Immature natural killer cell (primary cell): ENCODE results near the gene PSMD3. TPM values are rescaled to one million over a fixed set of nuclear protein-coding genes. Genes with fewer than 3 reads are reported as not detected.
A peak's percentile ranks its signal among the peaks of the same experiment; 100 is the strongest.

Experiments used
- DNase-seq, 3 donors: peaks; one replicate each; pipeline ENCODE4 v3.0.0; 2022; ENCODE audit warnings: mixed read lengths in 1 of 3
- H3K27ac Mint-ChIP-seq, 6 donors: one replicate each; pipeline ENCODE4 v1.8.0; 2020; ENCODE audit warnings: mixed read lengths in 6 of 6, mild to moderate bottlenecking in 5 of 6, inconsistent platforms in 4 of 6, moderate library complexity in 3 of 6
- H3K27me3 Mint-ChIP-seq, 3 donors: one replicate each; pipeline ENCODE4 v1.8.0; 2020 to 2021; ENCODE audit warnings: low read depth in 3 of 3, mild to moderate bottlenecking in 3 of 3, mixed read lengths in 3 of 3, moderate library complexity in 3 of 3, inconsistent platforms in 1 of 3
- H3K36me3 Mint-ChIP-seq, 3 donors: one replicate each; pipeline ENCODE4 v1.8.0; 2020; ENCODE audit warnings: mixed read lengths in 3 of 3, inconsistent platforms in 2 of 3, mild to moderate bottlenecking in 2 of 3
- H3K4me1 Mint-ChIP-seq, 2 donors: one replicate each; pipeline ENCODE4 v1.8.0; 2020; ENCODE audit warnings: inconsistent platforms in 2 of 2, mild to moderate bottlenecking in 2 of 2, mixed read lengths in 2 of 2, moderate library complexity in 1 of 2
- H3K4me3 Mint-ChIP-seq, 5 donors: one replicate each; pipeline ENCODE4 v1.8.0; 2020; ENCODE audit warnings: mild to moderate bottlenecking in 5 of 5, mixed read lengths in 5 of 5, inconsistent platforms in 3 of 5, moderate library complexity in 3 of 5
- H3K9me3 Mint-ChIP-seq, 6 donors: one replicate each; pipeline ENCODE4 v1.8.0; 2020; ENCODE audit warnings: mild to moderate bottlenecking in 6 of 6, mixed read lengths in 6 of 6, inconsistent platforms in 4 of 6, moderate library complexity in 3 of 6
- polyA plus RNA-seq, 3 donors: library from polyadenylated mRNA; unstranded; fragments of 300-500 nt; fragmentation: Illumina TruSeq; gene quantifications; one replicate each; pipeline ENCODE4 v1.2.3, GENCODE V29; 2021

Gene PSMD3
- polyA plus RNA-seq, 3 donors from 2014 or later = 47.0 to 59.1 (median 47.7) TPM

- Mint-ChIP-seq H3K4me3 (no peak within 1 kb of the TSS), H3K9me3 (no peaks in the 10 kb centered on the region)
- no peak for DNase-seq
Observed at GRCh38 chr17:40015005-40015997, 34.7 kb downstream of the PSMD3 start, which contains the start of gene CSF3. Gene CSF3, plus strand, starts transcription at chr17:40015440. Its CDS starts 35 bp downstream, at chr17:40015475.

GRCh38 chr17:40015998-40016985 is 35.7 kb downstream of the PSMD3 start:
- Mint-ChIP-seq H3K36me3 (peaks cover 0 to 16% (median 7%) of the 10 kb centered on the region in 3 donors), H3K27me3 (peaks cover 0 to 3% (median 0%) of the 10 kb centered on the region in 3 donors), H3K4me1 (peaks cover 12 to 18% of the 10 kb centered on the region in 2 donors), H3K27ac (peak overlapping the region in 1 of 6 donors; percentile 52), H3K9me3 (no peaks in the 10 kb centered on the region), H3K4me3 (no peak overlapping the region)
- DNase-seq = no peak

More at GRCh38 chr17:40015005-40015997, 34.7 kb downstream of the PSMD3 start, which contains the start of gene CSF3:
- Mint-ChIP-seq H3K27me3 (peaks cover 0 to 3% (median 0%) of the 10 kb centered on the region in 3 donors), H3K27ac (peak within 1 kb of the TSS in 1 of 6 donors; percentile 52), H3K36me3 (peaks cover 0 to 10% (median 4%) of the 10 kb centered on the region in 3 donors), H3K4me1 (peaks cover 12 to 18% of the 10 kb centered on the region in 2 donors)

GRCh38 chr17:40017422-40018080 is 36.9 kb downstream of the PSMD3 start:
- Mint-ChIP-seq H3K9me3 (no peaks in the 10 kb centered on the region), H3K27ac (no peak overlapping the region), H3K36me3 (peaks cover 0 to 22% (median 9%) of the 10 kb centered on the region in 3 donors), H3K4me3 (no peak overlapping the region), H3K4me1 (peaks cover 9 to 13% of the 10 kb centered on the region in 2 donors), H3K27me3 (peaks cover 0 to 3% (median 0%) of the 10 kb centered on the region in 3 donors)
- DNase-seq = no peak

GRCh38 chr17:40018211-40019121 is 37.9 kb downstream of the PSMD3 start:
- peak overlapping the region in 4 of 6 donors; percentile 55 to 62 (median 58) for H3K27ac Mint-ChIP-seq
- peaks cover 0 to 3% (median 0%) of the 10 kb centered on the region in 3 donors for H3K27me3 Mint-ChIP-seq
- peaks cover 8 to 11% of the 10 kb centered on the region in 2 donors for H3K4me1 Mint-ChIP-seq
- no peak overlapping the region for H3K4me3 Mint-ChIP-seq
- H3K9me3 Mint-ChIP-seq = no peaks in the 10 kb centered on the region
- peak; percentile 10 to 17 (median 15) for DNase-seq
- peaks cover 0 to 22% (median 9%) of the 10 kb centered on the region in 3 donors for H3K36me3 Mint-ChIP-seq

GRCh38 chr17:40019140-40019991 is 38.8 kb downstream of the PSMD3 start:
- Mint-ChIP-seq H3K4me3 (no peak overlapping the region), H3K4me1 (peaks cover 5 to 7% of the 10 kb centered on the region in 2 donors), H3K9me3 (no peaks in the 10 kb centered on the region), H3K27me3 (no peaks in the 10 kb centered on the region), H3K27ac (peak overlapping the region in 4 of 6 donors; percentile 55 to 62 (median 58)), H3K36me3 (peaks cover 0 to 24% (median 9%) of the 10 kb centered on the region in 3 donors)
- no peak for DNase-seq

GRCh38 chr17:40020146-40020545 is 39.5 kb downstream of the PSMD3 start:
- Mint-ChIP-seq H3K27ac (no peak overlapping the region), H3K27me3 (no peaks in the 10 kb centered on the region), H3K4me3 (no peak overlapping the region), H3K4me1 (peaks cover 5 to 7% of the 10 kb centered on the region in 2 donors), H3K36me3 (peaks cover under 1 to 27% (median 10%) of the 10 kb centered on the region in 3 donors), H3K9me3 (no peaks in the 10 kb centered on the region)
- DNase-seq = no peak

GRCh38 chr17:40021451-40021971 is 40.9 kb downstream of the PSMD3 start:
- no peak overlapping the region for H3K4me3 Mint-ChIP-seq
- DNase-seq = no peak
- H3K27me3 Mint-ChIP-seq = no peaks in the 10 kb centered on the region
- no peak overlapping the region for H3K27ac Mint-ChIP-seq
- H3K9me3 Mint-ChIP-seq = no peaks in the 10 kb centered on the region
- H3K4me1 Mint-ChIP-seq = peaks cover 13 to 17% of the 10 kb centered on the region in 2 donors
- peaks cover 4 to 38% (median 21%) of the 10 kb centered on the region in 3 donors for H3K36me3 Mint-ChIP-seq

GRCh38 chr17:40022497-40022896 is 41.9 kb downstream of the PSMD3 start:
- Mint-ChIP-seq H3K4me1 (peaks cover 13 to 17% of the 10 kb centered on the region in 2 donors), H3K9me3 (no peaks in the 10 kb centered on the region), H3K36me3 (peaks cover 4 to 41% (median 21%) of the 10 kb centered on the region in 3 donors), H3K27ac (no peak overlapping the region), H3K4me3 (no peak overlapping the region), H3K27me3 (no peaks in the 10 kb centered on the region)
- no peak for DNase-seq

GRCh38 chr17:40022961-40023541 is 42.4 kb downstream of the PSMD3 start:
- Mint-ChIP-seq H3K4me1 (peaks cover 11 to 14% of the 10 kb centered on the region in 2 donors), H3K27ac (no peak overlapping the region), H3K4me3 (no peak overlapping the region), H3K27me3 (peaks cover 0 to 2% (median 0%) of the 10 kb centered on the region in 3 donors), H3K9me3 (no peaks in the 10 kb centered on the region), H3K36me3 (peaks cover 4 to 41% (median 21%) of the 10 kb centered on the region in 3 donors)
- no peak for DNase-seq

- Mint-ChIP-seq H3K9me3 (no peaks in the 10 kb centered on the region), H3K4me1 (peaks cover 10 to 11% of the 10 kb centered on the region in 2 donors), H3K4me3 (no peak overlapping the region), H3K36me3 (peaks cover 4 to 45% (median 21%) of the 10 kb centered on the region in 3 donors), H3K27ac (no peak overlapping the region), H3K27me3 (peaks cover 0 to 2% (median 0%) of the 10 kb centered on the region in 3 donors)
- DNase-seq = no peak
Observed at GRCh38 chr17:40023590-40024292, 43.1 kb downstream of the PSMD3 start.
